Measurements from ENCODE around the gene POMGNT1.

Gene POMGNT1

GRCh38 chr1:46153732-46154131 lies 44.5 kb downstream of the POMGNT1 start:
- DNase-seq (ENCODE audit: low read depth in 2 of 2) = no peak
- TF ChIP-seq CTCF (IDR thresholded peaks at IDR 0.05; ENCODE audit: low read depth, low read length) = no peak
- no peak overlapping the region for H3K4me3 ChIP-seq (replicated peaks in 1 of 2; ENCODE audit: low read depth in 2 of 2, low read length in 2 of 2)

GRCh38 chr1:46153228-46153627 lies 45.0 kb downstream of the POMGNT1 start:
- TF ChIP-seq CTCF (IDR thresholded peaks at IDR 0.05; ENCODE audit: low read depth, low read length) = no peak
- H3K4me3 ChIP-seq (replicated peaks in 1 of 2; ENCODE audit: low read depth in 2 of 2, low read length in 2 of 2) = no peak overlapping the region
- no peak for DNase-seq (ENCODE audit: low read depth in 2 of 2)

GRCh38 chr1:46152016-46152415 lies 46.2 kb downstream of the POMGNT1 start:
- H3K4me3 ChIP-seq (replicated peaks in 1 of 2; ENCODE audit: low read depth in 2 of 2, low read length in 2 of 2) = no peak overlapping the region
- no peak for TF ChIP-seq CTCF (IDR thresholded peaks at IDR 0.05; ENCODE audit: low read depth, low read length)
- DNase-seq (ENCODE audit: low read depth in 2 of 2) = peak; percentile 41 to 75

- H3K4me3 ChIP-seq (replicated peaks in 1 of 2; ENCODE audit: low read depth in 2 of 2, low read length in 2 of 2) = no peak overlapping the region
- no peak for TF ChIP-seq CTCF (IDR thresholded peaks at IDR 0.05; ENCODE audit: low read depth, low read length)
- DNase-seq (ENCODE audit: low read depth in 2 of 2) = peak in 1 of 2 donors; percentile 62
These were observed 48.1 kb downstream of the POMGNT1 start for GRCh38 chr1:46150085-46150484.

GRCh38 chr1:46148318-46148717 lies 49.9 kb downstream of the POMGNT1 start:
- no peak overlapping the region for H3K4me3 ChIP-seq (replicated peaks in 1 of 2; ENCODE audit: low read depth in 2 of 2, low read length in 2 of 2)
- no peak for TF ChIP-seq CTCF (IDR thresholded peaks at IDR 0.05; ENCODE audit: low read depth, low read length)
- no peak for DNase-seq (ENCODE audit: low read depth in 2 of 2)

Data from cardiac fibroblast (primary cell).